Measurements from ENCODE around the gene IL3.

Gene IL3

DNA sequence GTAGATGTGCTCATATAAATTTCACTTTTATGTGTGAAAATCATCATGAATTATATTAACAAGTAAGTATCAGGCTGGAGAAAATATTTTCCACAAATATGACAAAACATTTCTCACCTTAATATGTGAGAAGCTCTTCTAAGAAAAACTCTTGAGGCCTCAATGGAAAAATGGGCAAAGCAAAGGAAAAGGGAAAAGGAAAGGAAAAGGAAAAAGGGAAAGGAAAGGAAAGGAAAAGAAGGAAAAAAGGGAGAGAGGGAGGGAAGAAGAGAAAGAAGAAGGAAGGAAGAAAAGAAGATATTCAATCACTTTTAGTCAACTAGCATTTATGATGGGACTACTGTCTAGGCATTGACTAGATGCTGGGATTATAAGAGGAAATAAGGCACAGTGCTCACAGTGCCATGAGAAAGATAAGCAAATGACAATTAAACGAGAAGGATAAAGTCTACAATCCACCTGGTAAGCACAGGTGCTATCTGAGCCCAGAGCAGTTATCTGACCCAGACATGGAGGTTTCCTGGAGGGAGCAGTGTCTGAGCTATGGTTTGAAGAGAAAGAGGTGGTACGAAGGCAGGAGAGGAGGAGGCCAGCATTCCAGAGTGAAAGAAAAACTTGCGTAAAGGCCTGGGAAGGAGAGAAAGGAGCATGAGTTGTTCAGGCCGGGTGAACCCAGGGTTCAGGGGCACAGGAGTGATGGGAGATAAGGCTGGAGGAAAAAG, 30.7 kb upstream of the IL3 start:
- TF ChIP-seq CTCF (IDR thresholded peaks at IDR 0.05) = no peak
- no peak overlapping the region for H3K27ac ChIP-seq
- no peaks in the 10 kb centered on the region for H3K4me1 ChIP-seq (ENCODE audit: control insufficient read depth in 1 of 2, insufficient read depth in 1 of 2, low read depth in 1 of 2, low read length in 1 of 2)
- H3K9me3 ChIP-seq = no peaks in the 10 kb centered on the region
- H3K4me3 ChIP-seq (ENCODE audit: low read depth in 1 of 2, low read length in 1 of 2) = no peak overlapping the region
- peaks cover 11% of the 10 kb centered on the region for H3K27me3 ChIP-seq
- no peaks in the 10 kb centered on the region for H3K36me3 ChIP-seq

DNA sequence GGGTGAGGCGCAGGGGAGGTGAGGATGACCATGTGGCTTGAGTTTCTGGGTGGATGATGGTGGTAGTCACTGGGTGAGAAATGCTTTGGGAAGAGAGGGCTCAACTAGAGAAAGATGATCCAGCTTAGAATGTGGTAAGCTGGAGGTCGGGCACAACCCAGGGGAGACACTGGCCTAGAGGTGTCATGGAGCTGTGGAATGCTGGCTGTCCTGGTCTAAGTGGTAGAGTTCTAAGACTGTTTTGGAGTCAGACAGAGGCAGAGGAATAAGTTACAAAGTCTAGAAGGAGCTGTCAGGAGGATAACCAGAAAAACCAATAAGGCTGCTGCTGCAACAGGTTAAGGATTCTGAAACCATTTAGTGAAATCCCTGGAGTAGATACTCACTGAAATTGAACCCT, 29.8 kb upstream of the IL3 start:
- H3K4me3 ChIP-seq (ENCODE audit: low read depth in 1 of 2, low read length in 1 of 2) = no peak overlapping the region
- peaks cover 2% of the 10 kb centered on the region for H3K27me3 ChIP-seq
- no peak overlapping the region for H3K27ac ChIP-seq
- TF ChIP-seq CTCF (IDR thresholded peaks at IDR 0.05) = no peak
- no peaks in the 10 kb centered on the region for H3K4me1 ChIP-seq (ENCODE audit: control insufficient read depth in 1 of 2, insufficient read depth in 1 of 2, low read depth in 1 of 2, low read length in 1 of 2)
- no peaks in the 10 kb centered on the region for H3K36me3 ChIP-seq
- H3K9me3 ChIP-seq = no peaks in the 10 kb centered on the region

DNA sequence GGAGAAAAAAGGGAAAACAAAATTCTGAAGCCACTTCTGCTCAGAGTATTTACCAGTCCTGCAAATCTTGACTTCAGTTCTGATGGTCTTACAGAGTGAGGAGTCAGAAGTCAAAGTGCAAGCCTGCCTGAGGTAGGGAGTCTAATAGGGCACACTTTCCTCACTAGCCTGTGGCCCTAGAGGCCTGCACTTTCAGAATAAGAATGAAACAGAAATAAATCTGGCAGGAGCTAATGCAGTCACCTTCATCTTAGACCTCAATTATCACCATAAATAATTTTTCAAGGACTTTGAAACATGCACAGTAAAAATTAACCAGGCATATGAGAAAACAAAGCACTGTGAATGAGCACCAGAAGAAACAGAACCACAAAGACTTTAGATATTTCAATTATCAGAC, 28.3 kb upstream of the IL3 start:
- H3K4me1 ChIP-seq (ENCODE audit: control insufficient read depth in 1 of 2, insufficient read depth in 1 of 2, low read depth in 1 of 2, low read length in 1 of 2) = no peaks in the 10 kb centered on the region
- peaks cover 8% of the 10 kb centered on the region for H3K27me3 ChIP-seq
- H3K27ac ChIP-seq = no peak overlapping the region
- H3K4me3 ChIP-seq (ENCODE audit: low read depth in 1 of 2, low read length in 1 of 2) = no peak overlapping the region
- no peaks in the 10 kb centered on the region for H3K9me3 ChIP-seq
- no peaks in the 10 kb centered on the region for H3K36me3 ChIP-seq
- no peak for TF ChIP-seq CTCF (IDR thresholded peaks at IDR 0.05)

DNA sequence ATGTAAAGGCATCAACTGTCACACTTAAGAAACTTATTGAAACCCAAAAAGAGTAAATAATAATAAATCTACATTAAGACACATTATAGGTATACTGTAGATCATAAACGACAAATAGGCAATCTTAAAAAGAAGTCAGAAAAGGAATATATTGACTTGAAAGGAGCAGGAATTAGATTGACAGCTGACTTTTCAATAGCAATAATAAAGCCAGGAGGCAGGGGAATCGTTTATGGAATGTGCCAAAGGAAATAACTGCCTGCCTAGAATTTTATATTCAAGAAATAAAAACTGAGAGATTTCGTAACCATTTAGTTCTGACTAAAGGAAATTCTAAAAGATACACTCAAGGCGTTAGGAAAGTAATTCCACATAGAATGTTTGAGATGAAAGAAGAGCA, 27.3 kb upstream of the IL3 start:
- H3K36me3 ChIP-seq = no peaks in the 10 kb centered on the region
- no peak overlapping the region for H3K4me3 ChIP-seq (ENCODE audit: low read depth in 1 of 2, low read length in 1 of 2)
- no peak overlapping the region for H3K27ac ChIP-seq
- H3K9me3 ChIP-seq = no peaks in the 10 kb centered on the region
- no peak for TF ChIP-seq CTCF (IDR thresholded peaks at IDR 0.05)
- H3K4me1 ChIP-seq (ENCODE audit: control insufficient read depth in 1 of 2, insufficient read depth in 1 of 2, low read depth in 1 of 2, low read length in 1 of 2) = no peaks in the 10 kb centered on the region
- H3K27me3 ChIP-seq = peaks cover 17% of the 10 kb centered on the region

GRCh38 chr5:132037353-132037752, 23.1 kb upstream of the IL3 start:
- no peak for TF ChIP-seq CTCF (IDR thresholded peaks at IDR 0.05)
- Histone ChIP-seq H3K36me3 (no peaks in the 10 kb centered on the region), H3K27me3 (peaks cover 46% of the 10 kb centered on the region), H3K4me1 (ENCODE audit: control insufficient read depth in 1 of 2, insufficient read depth in 1 of 2, low read depth in 1 of 2, low read length in 1 of 2) (no peaks in the 10 kb centered on the region), H3K27ac (no peak overlapping the region), H3K9me3 (no peaks in the 10 kb centered on the region), H3K4me3 (ENCODE audit: low read depth in 1 of 2, low read length in 1 of 2) (no peak overlapping the region)
